Measurements from ENCODE around the gene C1orf226. TPM values are rescaled to one million over a fixed set of nuclear protein-coding genes. Genes with fewer than 3 reads are reported as not detected.

The C1orf226 gene
- total and polyA plus RNA-seq, 9 of the 15 experiments (the other 6 are each of a cell fraction or from before 2014, with no cell fraction given) = 0.10 to 1.4 (median 0.47) TPM

DNA sequence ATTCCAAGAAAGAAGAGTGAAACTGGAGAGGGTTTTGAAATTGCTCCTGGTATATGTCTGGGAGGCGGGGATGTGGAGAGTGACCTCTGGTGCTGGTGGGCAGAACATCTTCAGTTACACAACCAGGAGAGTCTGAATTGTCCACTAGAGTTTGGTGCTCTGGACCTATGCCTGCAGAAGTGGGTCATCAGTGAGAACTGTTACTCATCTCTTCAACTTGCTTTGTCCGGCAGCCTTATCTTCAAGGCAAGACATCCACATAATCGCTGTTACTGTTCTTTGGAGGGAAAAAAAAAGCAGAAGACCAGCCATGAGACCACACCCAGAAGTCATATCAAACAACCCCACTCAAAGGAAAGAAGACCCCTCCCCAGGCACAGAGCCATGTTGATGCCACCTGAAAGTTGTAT lies 15.5 kb downstream of the C1orf226 start (continued):
- no peak for TF ChIP-seq HCFC1 (IDR thresholded peaks at IDR 0.05; ENCODE audit: low read depth, low read length)
- TF ChIP-seq ZSCAN29 (IDR thresholded peaks at IDR 0.05) = no peak
- no peak for TF ChIP-seq ZNF197 (CRISPR knock-in tag; IDR thresholded peaks at IDR 0.05; ENCODE audit: low read depth)
- no peak for TF ChIP-seq ETV1 (tag; conservative IDR thresholded peaks at IDR 0.05; ENCODE audit: low read depth)
- TF ChIP-seq NBN (IDR thresholded peaks at IDR 0.05; ENCODE audit: low read depth) = 0 out of 2 replicates have a peak, but pooled peaks have one; percentile 22
- peak; percentile 35; the same call in 1 of the 2 replicates for TF ChIP-seq NCOA1 (IDR thresholded peaks at IDR 0.05; ENCODE audit: low read depth)
- TF ChIP-seq ESRRA (IDR thresholded peaks at IDR 0.05; ENCODE audit: borderline replicate concordance, low read depth) = no peak; the same call in 1 of the 2 replicates
- TF ChIP-seq, protein P1, sequence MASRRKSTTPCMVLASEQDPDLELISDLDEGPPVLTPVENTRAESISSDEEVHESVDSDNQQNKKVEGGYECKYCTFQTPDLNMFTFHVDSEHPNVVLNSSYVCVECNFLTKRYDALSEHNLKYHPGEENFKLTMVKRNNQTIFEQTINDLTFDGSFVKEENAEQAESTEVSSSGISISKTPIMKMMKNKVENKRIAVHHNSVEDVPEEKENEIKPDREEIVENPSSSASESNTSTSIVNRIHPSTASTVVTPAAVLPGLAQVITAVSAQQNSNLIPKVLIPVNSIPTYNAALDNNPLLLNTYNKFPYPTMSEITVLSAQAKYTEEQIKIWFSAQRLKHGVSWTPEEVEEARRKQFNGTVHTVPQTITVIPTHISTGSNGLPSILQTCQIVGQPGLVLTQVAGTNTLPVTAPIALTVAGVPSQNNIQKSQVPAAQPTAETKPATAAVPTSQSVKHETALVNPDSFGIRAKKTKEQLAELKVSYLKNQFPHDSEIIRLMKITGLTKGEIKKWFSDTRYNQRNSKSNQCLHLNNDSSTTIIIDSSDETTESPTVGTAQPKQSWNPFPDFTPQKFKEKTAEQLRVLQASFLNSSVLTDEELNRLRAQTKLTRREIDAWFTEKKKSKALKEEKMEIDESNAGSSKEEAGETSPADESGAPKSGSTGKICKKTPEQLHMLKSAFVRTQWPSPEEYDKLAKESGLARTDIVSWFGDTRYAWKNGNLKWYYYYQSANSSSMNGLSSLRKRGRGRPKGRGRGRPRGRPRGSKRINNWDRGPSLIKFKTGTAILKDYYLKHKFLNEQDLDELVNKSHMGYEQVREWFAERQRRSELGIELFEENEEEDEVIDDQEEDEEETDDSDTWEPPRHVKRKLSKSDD (conservative IDR thresholded peaks at IDR 0.05; ENCODE audit: low read length) = no peak
- TF ChIP-seq CBX8 (IDR thresholded peaks at IDR 0.05; ENCODE audit: borderline replicate concordance, extremely low read depth, low read depth, low read length, poor library complexity, severe bottlenecking) = no peak
- no peak for TF ChIP-seq KLF10 (CRISPR knock-in tag; IDR thresholded peaks at IDR 0.05)
- TF ChIP-seq GTF2F1 (IDR thresholded peaks at IDR 0.05; ENCODE audit: low read depth, low read length) = no peak
- TF ChIP-seq NR2C1 (IDR thresholded peaks at IDR 0.05) = no peak
- TF ChIP-seq NR2C1 (tag; IDR thresholded peaks at IDR 0.05) = no peak
- TF ChIP-seq ZNF76 (CRISPR knock-in tag; IDR thresholded peaks at IDR 0.05; ENCODE audit: borderline replicate concordance) = no peak
- TF ChIP-seq MTA3 (IDR thresholded peaks at IDR 0.05; ENCODE audit: borderline replicate concordance) = peak; percentile 58; the same call in 1 of the 2 replicates
- no peak for TF ChIP-seq ZNF444 (CRISPR knock-in tag; IDR thresholded peaks at IDR 0.05)
- no peak for TF ChIP-seq PCBP2 (IDR thresholded peaks at IDR 0.05; ENCODE audit: low read depth, low read length, poor library complexity, severe bottlenecking)
- peak; percentile 87 for TF ChIP-seq CBFA2T3 (IDR thresholded peaks at IDR 0.05)
- no peak for TF ChIP-seq TGIF2 (CRISPR knock-in tag; IDR thresholded peaks at IDR 0.05)
- peak; percentile 88 for TF ChIP-seq ZNF384 (IDR thresholded peaks at IDR 0.05; ENCODE audit: low read depth, low read length)
- no peak for TF ChIP-seq TRIM28 (IDR thresholded peaks at IDR 0.05)
- TF ChIP-seq SRSF1 (IDR thresholded peaks at IDR 0.05; ENCODE audit: low read depth, low read length) = no peak
- TF ChIP-seq CHD2 (IDR thresholded peaks at IDR 0.05; ENCODE audit: low read depth, low read length) = no peak
- TF ChIP-seq, protein P2, sequence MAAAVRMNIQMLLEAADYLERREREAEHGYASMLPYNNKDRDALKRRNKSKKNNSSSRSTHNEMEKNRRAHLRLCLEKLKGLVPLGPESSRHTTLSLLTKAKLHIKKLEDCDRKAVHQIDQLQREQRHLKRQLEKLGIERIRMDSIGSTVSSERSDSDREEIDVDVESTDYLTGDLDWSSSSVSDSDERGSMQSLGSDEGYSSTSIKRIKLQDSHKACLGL (CRISPR knock-in tag; IDR thresholded peaks at IDR 0.05; ENCODE audit: borderline replicate concordance, poor library complexity, severe bottlenecking) = no peak
- no peak; the same call in 1 of the 2 replicates for TF ChIP-seq DIDO1 (tag; IDR thresholded peaks at IDR 0.05; ENCODE audit: low read depth)
- no peak for TF ChIP-seq SIN3A (IDR thresholded peaks at IDR 0.05; ENCODE audit: borderline replicate concordance in 2 of 2, control insufficient read depth in 1 of 2, low read depth in 2 of 2, low read length in 2 of 2)
- TF ChIP-seq, protein P3, sequence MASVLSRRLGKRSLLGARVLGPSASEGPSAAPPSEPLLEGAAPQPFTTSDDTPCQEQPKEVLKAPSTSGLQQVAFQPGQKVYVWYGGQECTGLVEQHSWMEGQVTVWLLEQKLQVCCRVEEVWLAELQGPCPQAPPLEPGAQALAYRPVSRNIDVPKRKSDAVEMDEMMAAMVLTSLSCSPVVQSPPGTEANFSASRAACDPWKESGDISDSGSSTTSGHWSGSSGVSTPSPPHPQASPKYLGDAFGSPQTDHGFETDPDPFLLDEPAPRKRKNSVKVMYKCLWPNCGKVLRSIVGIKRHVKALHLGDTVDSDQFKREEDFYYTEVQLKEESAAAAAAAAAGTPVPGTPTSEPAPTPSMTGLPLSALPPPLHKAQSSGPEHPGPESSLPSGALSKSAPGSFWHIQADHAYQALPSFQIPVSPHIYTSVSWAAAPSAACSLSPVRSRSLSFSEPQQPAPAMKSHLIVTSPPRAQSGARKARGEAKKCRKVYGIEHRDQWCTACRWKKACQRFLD (CRISPR knock-in tag; IDR thresholded peaks at IDR 0.05) = no peak
- TF ChIP-seq ZNF232 (CRISPR knock-in tag; IDR thresholded peaks at IDR 0.05) = no peak
